HL-60/S4 treated with phorbol 12-myristate 13-acetate at 8.2 ng/mL for 4 days and 3 days (cell line): ENCODE measurements around the gene TEPSIN.

Source experiments
- in situ Hi-C: fragments of 300-500 bp; cut with MboI; formaldehyde crosslinking; loops from 2 replicates; pipeline ENCODE4 v1.15.0; 2022; ENCODE audit warnings: low sequenced_read_pairs

Gene TEPSIN

GRCh38 chr17:81238815-81239713 is at the start of gene TEPSIN, which contains the start of gene NDUFAF8:
Gene TEPSIN, minus strand, starts transcription at chr17:81239055. Its CDS starts 22 bp downstream, at chr17:81239033.
Gene NDUFAF8, plus strand, starts transcription at chr17:81239318. Its CDS starts 46 bp downstream, at chr17:81239364.
- in situ Hi-C loops: loop anchor here (25.0 kb wide), 1 partner anchor 102 kb away; no protein-coding TSS in a partner anchor

GRCh38 chr17:81287741-81288430 is 49.0 kb upstream of the TEPSIN start:
- in situ Hi-C loops: no loop called here

- in situ Hi-C loops: no loop called here
Measured at GRCh38 chr17:81287152-81287551, 48.3 kb upstream of the TEPSIN start.

- in situ Hi-C loops: no loop called here
Measured at GRCh38 chr17:81286491-81287145, 47.8 kb upstream of the TEPSIN start.

- in situ Hi-C loops: no loop called here
Measured at GRCh38 chr17:81285894-81286293, 47.0 kb upstream of the TEPSIN start.

GRCh38 chr17:81285179-81285878 is 46.5 kb upstream of the TEPSIN start:
- in situ Hi-C loops: no loop called here

- in situ Hi-C loops: no loop called here
Measured at GRCh38 chr17:81282876-81283275, 44.0 kb upstream of the TEPSIN start.

- in situ Hi-C loops: no loop called here
Measured at GRCh38 chr17:81282141-81282540, 43.3 kb upstream of the TEPSIN start.

- in situ Hi-C loops: no loop called here
Measured at GRCh38 chr17:81280571-81280970, 41.7 kb upstream of the TEPSIN start.

GRCh38 chr17:81279278-81280275 is 40.7 kb upstream of the TEPSIN start:
- in situ Hi-C loops: no loop called here

- in situ Hi-C loops: no loop called here
Measured at GRCh38 chr17:81278831-81279230, 40.0 kb upstream of the TEPSIN start.

GRCh38 chr17:81277946-81278693 is 39.3 kb upstream of the TEPSIN start:
- in situ Hi-C loops: no loop called here

- in situ Hi-C loops: no loop called here
Measured at GRCh38 chr17:81277421-81277820, 38.6 kb upstream of the TEPSIN start.

GRCh38 chr17:81276781-81277180 is 37.9 kb upstream of the TEPSIN start:
- in situ Hi-C loops: no loop called here

- in situ Hi-C loops: loop anchor here (25.0 kb wide), 1 partner anchor 338 kb away; no protein-coding TSS in a partner anchor
Measured at GRCh38 chr17:81274471-81274855, 35.6 kb upstream of the TEPSIN start.

- in situ Hi-C loops: loop anchor here (25.0 kb wide), 1 partner anchor 338 kb away; no protein-coding TSS in a partner anchor
Measured at GRCh38 chr17:81273698-81274470, 35.0 kb upstream of the TEPSIN start.

GRCh38 chr17:81272616-81273015 is 33.8 kb upstream of the TEPSIN start:
- in situ Hi-C loops: loop anchor here (25.0 kb wide), 1 partner anchor 340 kb away; no protein-coding TSS in a partner anchor

GRCh38 chr17:81271226-81271625 is 32.4 kb upstream of the TEPSIN start:
- in situ Hi-C loops: loop anchor here (25.0 kb wide), 1 partner anchor 341 kb away; no protein-coding TSS in a partner anchor
